ENCODE results near the gene SPATA9.

DNA sequence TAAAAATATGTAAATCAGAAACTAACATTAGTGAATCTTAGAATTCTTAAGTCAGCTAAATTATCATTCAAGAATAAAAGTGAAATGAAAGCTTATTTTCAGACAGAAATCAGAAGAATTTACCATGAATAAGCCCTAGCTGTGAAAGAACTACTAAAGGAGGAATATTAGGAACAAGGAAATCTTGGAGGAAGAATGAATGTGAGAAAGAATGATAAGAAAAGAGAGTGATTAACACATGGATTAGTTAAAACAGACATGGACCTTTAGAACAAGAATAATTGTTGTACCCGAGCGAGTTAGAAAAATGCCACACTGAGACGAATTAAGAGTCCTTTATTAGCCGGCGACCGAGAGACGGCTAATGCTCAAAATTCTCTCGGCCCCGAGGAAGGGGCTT, 24.3 kb upstream of the SPATA9 start:
- TF ChIP-seq, protein P1, sequence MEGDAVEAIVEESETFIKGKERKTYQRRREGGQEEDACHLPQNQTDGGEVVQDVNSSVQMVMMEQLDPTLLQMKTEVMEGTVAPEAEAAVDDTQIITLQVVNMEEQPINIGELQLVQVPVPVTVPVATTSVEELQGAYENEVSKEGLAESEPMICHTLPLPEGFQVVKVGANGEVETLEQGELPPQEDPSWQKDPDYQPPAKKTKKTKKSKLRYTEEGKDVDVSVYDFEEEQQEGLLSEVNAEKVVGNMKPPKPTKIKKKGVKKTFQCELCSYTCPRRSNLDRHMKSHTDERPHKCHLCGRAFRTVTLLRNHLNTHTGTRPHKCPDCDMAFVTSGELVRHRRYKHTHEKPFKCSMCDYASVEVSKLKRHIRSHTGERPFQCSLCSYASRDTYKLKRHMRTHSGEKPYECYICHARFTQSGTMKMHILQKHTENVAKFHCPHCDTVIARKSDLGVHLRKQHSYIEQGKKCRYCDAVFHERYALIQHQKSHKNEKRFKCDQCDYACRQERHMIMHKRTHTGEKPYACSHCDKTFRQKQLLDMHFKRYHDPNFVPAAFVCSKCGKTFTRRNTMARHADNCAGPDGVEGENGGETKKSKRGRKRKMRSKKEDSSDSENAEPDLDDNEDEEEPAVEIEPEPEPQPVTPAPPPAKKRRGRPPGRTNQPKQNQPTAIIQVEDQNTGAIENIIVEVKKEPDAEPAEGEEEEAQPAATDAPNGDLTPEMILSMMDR (IDR thresholded peaks at IDR 0.05), result no peak
- TF ChIP-seq POLR2AphosphoS5 (IDR thresholded peaks at IDR 0.05), result no peak
- no peak for TF ChIP-seq POLR2A (IDR thresholded peaks at IDR 0.05)
- TF ChIP-seq EP300 (IDR thresholded peaks at IDR 0.05), result no peak

Measured in upper lobe of left lung (tissue), 4 donors.